Measurements from ENCODE around the gene JAKMIP1. TPM values are rescaled to one million over a fixed set of nuclear protein-coding genes. Genes with fewer than 3 reads are reported as not detected.
A peak's percentile ranks its signal among the peaks of the same experiment; 100 is the strongest.

The JAKMIP1 gene
- total RNA-seq, 1 donor from 2014 or later, result not detected

- H3K27me3 Mint-ChIP-seq (ENCODE audit: unreplicated experiment), result peaks cover 7% of the 10 kb centered on the region
- TF ChIP-seq CTCF (IDR thresholded peaks at IDR 0.05; ENCODE audit: unreplicated experiment), result no peak
- no peak for DNase-seq (ENCODE audit: low spot score)
- H3K36me3 Mint-ChIP-seq (ENCODE audit: low read depth, unreplicated experiment), result no peaks in the 10 kb centered on the region
- H3K4me3 Mint-ChIP-seq (ENCODE audit: unreplicated experiment), result no peak overlapping the region
- H3K27ac Mint-ChIP-seq (ENCODE audit: unreplicated experiment), result peak overlapping the region; percentile 7
- no peaks in the 10 kb centered on the region for H3K9me3 Mint-ChIP-seq (ENCODE audit: unreplicated experiment)
- H3K4me1 Mint-ChIP-seq (ENCODE audit: unreplicated experiment), result peaks cover 20% of the 10 kb centered on the region
Observed at GRCh38 chr4:6095023-6095752, 105.2 kb downstream of the JAKMIP1 start.

GRCh38 chr4:6093671-6094070 lies 106.7 kb downstream of the JAKMIP1 start:
- Mint-ChIP-seq H3K27me3 (ENCODE audit: unreplicated experiment) (peaks cover 5% of the 10 kb centered on the region), H3K4me3 (ENCODE audit: unreplicated experiment) (no peak overlapping the region), H3K27ac (ENCODE audit: unreplicated experiment) (no peak overlapping the region), H3K4me1 (ENCODE audit: unreplicated experiment) (peaks cover 20% of the 10 kb centered on the region), H3K36me3 (ENCODE audit: low read depth, unreplicated experiment) (no peaks in the 10 kb centered on the region), H3K9me3 (ENCODE audit: unreplicated experiment) (no peaks in the 10 kb centered on the region)
- DNase-seq (ENCODE audit: low spot score), result no peak
- no peak for TF ChIP-seq CTCF (IDR thresholded peaks at IDR 0.05; ENCODE audit: unreplicated experiment)

- no peak for DNase-seq (ENCODE audit: low spot score)
- Mint-ChIP-seq H3K4me1 (ENCODE audit: unreplicated experiment) (peaks cover 20% of the 10 kb centered on the region), H3K27ac (ENCODE audit: unreplicated experiment) (no peak overlapping the region), H3K36me3 (ENCODE audit: low read depth, unreplicated experiment) (peaks cover 4% of the 10 kb centered on the region), H3K27me3 (ENCODE audit: unreplicated experiment) (peaks cover 5% of the 10 kb centered on the region), H3K9me3 (ENCODE audit: unreplicated experiment) (no peaks in the 10 kb centered on the region), H3K4me3 (ENCODE audit: unreplicated experiment) (no peak overlapping the region)
- no peak for TF ChIP-seq CTCF (IDR thresholded peaks at IDR 0.05; ENCODE audit: unreplicated experiment)
Observed at GRCh38 chr4:6092971-6093370, 107.4 kb downstream of the JAKMIP1 start.

GRCh38 chr4:6092131-6092530 lies 108.2 kb downstream of the JAKMIP1 start:
- Mint-ChIP-seq H3K36me3 (ENCODE audit: low read depth, unreplicated experiment) (peaks cover 4% of the 10 kb centered on the region), H3K27me3 (ENCODE audit: unreplicated experiment) (peaks cover 5% of the 10 kb centered on the region), H3K4me1 (ENCODE audit: unreplicated experiment) (peaks cover 20% of the 10 kb centered on the region), H3K27ac (ENCODE audit: unreplicated experiment) (no peak overlapping the region), H3K4me3 (ENCODE audit: unreplicated experiment) (no peak overlapping the region), H3K9me3 (ENCODE audit: unreplicated experiment) (no peaks in the 10 kb centered on the region)
- TF ChIP-seq CTCF (IDR thresholded peaks at IDR 0.05; ENCODE audit: unreplicated experiment), result no peak
- DNase-seq (ENCODE audit: low spot score), result no peak

- Mint-ChIP-seq H3K27me3 (ENCODE audit: unreplicated experiment) (peaks cover 8% of the 10 kb centered on the region), H3K4me3 (ENCODE audit: unreplicated experiment) (no peak overlapping the region), H3K4me1 (ENCODE audit: unreplicated experiment) (peaks cover 20% of the 10 kb centered on the region), H3K27ac (ENCODE audit: unreplicated experiment) (no peak overlapping the region), H3K36me3 (ENCODE audit: low read depth, unreplicated experiment) (peaks cover 4% of the 10 kb centered on the region), H3K9me3 (ENCODE audit: unreplicated experiment) (no peaks in the 10 kb centered on the region)
- no peak for DNase-seq (ENCODE audit: low spot score)
- TF ChIP-seq CTCF (IDR thresholded peaks at IDR 0.05; ENCODE audit: unreplicated experiment), result no peak
Observed at GRCh38 chr4:6090931-6091330, 109.4 kb downstream of the JAKMIP1 start.
